OCI-LY7 (cell line): ENCODE data around the gene SYTL2. TPM values are rescaled to one million over a fixed set of nuclear protein-coding genes. Genes with fewer than 3 reads are reported as not detected.

Experiments used
- BruUV-seq: library from RNA; stranded (reverse); fragments of 400-500 nt; replicated peaks from 2 replicates; lab custom pipeline; 2021; lab: Mats Ljungman, UMichigan
- CTCF ChIA-PET: fragments of 300-600 bp; sonication (Branson Sonifier 250); formaldehyde crosslinking; loops from one replicate; lab custom pipeline; 2022; ENCODE audit warnings: antibody characterized with exemption; ENCODE audit not compliant: unreplicated experiment; lab: Charles Lee
- POLR2A ChIA-PET: fragments of 300-600 bp; sonication (Branson Sonifier 250); formaldehyde crosslinking; loops from one replicate; lab custom pipeline; 2022; ENCODE audit warnings: antibody characterized with exemption; lab: Charles Lee
- DNase-seq: peaks from one replicate; pipeline ENCODE4 v3.0.0-alpha.2; 2015; ENCODE audit warnings: low spot score
- H2AFZ ChIP-seq: fragments of 200-600 bp; sonication (generic), shearing (Covaris generic); 2 replicates; pipeline ENCODE4 v1.6.1; 2014; ENCODE audit warnings: mild to moderate bottlenecking, antibody characterized with exemption, low read length, moderate library complexity
- H3K27ac ChIP-seq: fragments of 200-600 bp; sonication (generic); 2 replicates; pipeline ENCODE4 v1.5.1; 2014; ENCODE audit warnings: mixed run types, low read depth, mild to moderate bottlenecking, moderate library complexity, low read length, inconsistent platforms; ENCODE audit not compliant: poor library complexity, severe bottlenecking
- H3K36me3 ChIP-seq: fragments of 200-600 bp; sonication (generic); 2 replicates; pipeline ENCODE4 v1.6.1; 2014; ENCODE audit warnings: mild to moderate bottlenecking, antibody characterized with exemption, low read length, moderate library complexity, mixed read lengths; ENCODE audit not compliant: insufficient read depth
- H3K4me1 ChIP-seq: fragments of 200-600 bp; sonication (generic); 2 replicates; pipeline ENCODE4 v1.5.1; 2014; ENCODE audit warnings: mild to moderate bottlenecking, low read length; ENCODE audit not compliant: insufficient read depth, poor library complexity, severe bottlenecking
- H3K4me2 ChIP-seq: fragments of 200-600 bp; sonication (generic); 2 replicates; pipeline ENCODE4 v1.6.1; 2014; ENCODE audit warnings: mild to moderate bottlenecking, low read length
- H3K4me3 ChIP-seq: fragments of 200-600 bp; sonication (generic); 2 replicates; pipeline ENCODE4 v1.5.1; 2014; ENCODE audit warnings: mild to moderate bottlenecking, low read depth, low read length; ENCODE audit not compliant: poor library complexity, severe bottlenecking
- H3K79me2 ChIP-seq: fragments of 200-600 bp; sonication (generic); 2 replicates; pipeline ENCODE4 v1.6.1; 2016; ENCODE audit warnings: low read depth, mild to moderate bottlenecking, low read length, moderate library complexity, mixed read lengths; ENCODE audit not compliant: insufficient read depth
- H3K9me2 ChIP-seq: fragments of 200-600 bp; sonication (generic); 2 replicates; pipeline ENCODE4 v1.6.1; 2016; ENCODE audit warnings: mild to moderate bottlenecking, low read length, mixed read lengths; ENCODE audit not compliant: insufficient read depth
- H3K9me3 ChIP-seq: fragments of 200-600 bp; sonication (generic); 2 replicates; pipeline ENCODE4 v1.6.1; 2014; ENCODE audit warnings: mild to moderate bottlenecking, mixed run types, low read length, mixed read lengths
- H4K20me1 ChIP-seq: fragments of 200-600 bp; sonication (generic); 2 replicates; pipeline ENCODE4 v1.6.1; 2014; ENCODE audit warnings: mild to moderate bottlenecking, antibody characterized with exemption, low read length, moderate library complexity, mixed read lengths; ENCODE audit not compliant: insufficient read depth
- EZH2phosphoT487 ChIP-seq: fragments of 200-600 bp; sonication (generic); IDR thresholded peaks from 2 replicates; pipeline ENCODE4 v1.6.1; 2018; ENCODE audit warnings: low read depth, borderline replicate concordance, mild to moderate bottlenecking, mixed run types, antibody characterized with exemption, low read length, moderate library complexity, mixed read lengths
- intact Hi-C: fragments of 100-400 bp; cut with micrococcal nuclease; formaldehyde crosslinking; loops from one replicate; pipeline ENCODE4 v1.10.0; 2022; ENCODE audit not compliant: unreplicated experiment
- total RNA-seq, 2 experiments: library from RNA; depleted of rRNA in 1 of 2; stranded (reverse); fragments of >200 nt in 1 of 2; shearing (Covaris generic) in 1 of 2; gene quantifications; 2 replicates each; pipeline ENCODE4 v1.2.3, GENCODE V29; 2014 to 2022
- TF ChIP-seq, protein P1 (sequence below): fragments of 200-600 bp; sonication (generic); conservative IDR thresholded peaks from 2 replicates; pipeline ENCODE4 v1.5.1; 2014; ENCODE audit warnings: mild to moderate bottlenecking, antibody characterized with exemption, low read length, moderate library complexity, mixed read lengths

SYTL2 gene
- total RNA-seq, 2 experiments from 2014 or later: 2.6 to 5.1 TPM

DNA sequence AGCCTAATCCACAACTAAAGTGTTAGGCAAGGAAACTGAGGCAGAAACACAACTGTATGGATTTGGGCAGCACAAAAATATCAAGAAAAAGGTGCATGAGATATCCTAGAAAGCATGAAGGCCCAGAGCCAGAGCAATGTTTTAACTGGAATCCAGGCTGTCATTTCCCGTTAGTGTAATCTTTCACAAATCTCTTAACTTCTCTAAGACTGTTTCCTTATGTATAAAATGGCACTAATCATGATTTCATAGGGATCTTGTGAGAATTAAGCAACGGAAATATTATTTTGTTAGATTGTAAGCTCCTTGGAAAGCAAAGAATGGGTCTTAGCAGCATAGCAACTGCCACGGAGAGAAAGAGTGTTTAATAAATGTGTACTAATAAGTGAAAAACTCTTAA lies 14.7 kb upstream of the SYTL2 start:
- H3K36me3 ChIP-seq: no peaks in the 10 kb centered on the region
- no peaks in the 10 kb centered on the region for H3K9me2 ChIP-seq
- no peak overlapping the region for H3K27ac ChIP-seq
- no peaks in the 10 kb centered on the region for H3K9me3 ChIP-seq
- no peak overlapping the region for H3K4me2 ChIP-seq
- H3K4me1 ChIP-seq: no peaks in the 10 kb centered on the region
- DNase-seq: no peak
- TF ChIP-seq, protein P1, sequence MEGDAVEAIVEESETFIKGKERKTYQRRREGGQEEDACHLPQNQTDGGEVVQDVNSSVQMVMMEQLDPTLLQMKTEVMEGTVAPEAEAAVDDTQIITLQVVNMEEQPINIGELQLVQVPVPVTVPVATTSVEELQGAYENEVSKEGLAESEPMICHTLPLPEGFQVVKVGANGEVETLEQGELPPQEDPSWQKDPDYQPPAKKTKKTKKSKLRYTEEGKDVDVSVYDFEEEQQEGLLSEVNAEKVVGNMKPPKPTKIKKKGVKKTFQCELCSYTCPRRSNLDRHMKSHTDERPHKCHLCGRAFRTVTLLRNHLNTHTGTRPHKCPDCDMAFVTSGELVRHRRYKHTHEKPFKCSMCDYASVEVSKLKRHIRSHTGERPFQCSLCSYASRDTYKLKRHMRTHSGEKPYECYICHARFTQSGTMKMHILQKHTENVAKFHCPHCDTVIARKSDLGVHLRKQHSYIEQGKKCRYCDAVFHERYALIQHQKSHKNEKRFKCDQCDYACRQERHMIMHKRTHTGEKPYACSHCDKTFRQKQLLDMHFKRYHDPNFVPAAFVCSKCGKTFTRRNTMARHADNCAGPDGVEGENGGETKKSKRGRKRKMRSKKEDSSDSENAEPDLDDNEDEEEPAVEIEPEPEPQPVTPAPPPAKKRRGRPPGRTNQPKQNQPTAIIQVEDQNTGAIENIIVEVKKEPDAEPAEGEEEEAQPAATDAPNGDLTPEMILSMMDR: no peak
- no peak for TF ChIP-seq EZH2phosphoT487
- BruUV-seq: no TSS peak
- intact Hi-C loops: loop anchor here (10.0 kb wide), 2 partner anchors 131 to 231 kb away; no protein-coding TSS in a partner anchor
- ChIA-PET CTCF (no interaction called here), POLR2A (no interaction called here)
- no peaks in the 10 kb centered on the region for H4K20me1 ChIP-seq
- H3K79me2 ChIP-seq: no peaks in the 10 kb centered on the region
- H2AFZ ChIP-seq: no peak overlapping the region
- no peak overlapping the region for H3K4me3 ChIP-seq

DNA sequence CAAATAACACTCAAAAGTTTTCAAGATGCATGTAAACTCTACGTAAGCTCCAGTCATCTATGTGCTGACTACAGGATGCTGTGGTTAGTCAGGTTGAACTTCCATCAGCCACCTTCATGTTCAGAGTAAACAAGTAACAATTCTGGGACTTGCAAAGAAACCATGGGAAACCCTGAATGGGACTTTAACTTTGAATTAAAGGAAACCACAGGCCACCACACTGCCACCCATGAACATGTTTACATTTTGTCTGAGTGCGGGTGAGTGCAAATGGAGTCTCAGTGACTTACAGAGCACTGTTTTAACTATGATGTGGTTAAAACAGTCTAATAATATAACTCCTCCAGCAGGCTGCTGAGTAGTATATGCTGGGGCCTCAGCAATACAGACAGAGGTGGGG lies 12.9 kb upstream of the SYTL2 start:
- no TSS peak for BruUV-seq
- Histone ChIP-seq H4K20me1 (no peaks in the 10 kb centered on the region), H3K27ac (no peak overlapping the region), H3K4me1 (no peaks in the 10 kb centered on the region), H3K9me3 (no peaks in the 10 kb centered on the region), H2AFZ (no peak overlapping the region), H3K4me3 (no peak overlapping the region), H3K9me2 (no peaks in the 10 kb centered on the region), H3K4me2 (no peak overlapping the region), H3K79me2 (no peaks in the 10 kb centered on the region), H3K36me3 (no peaks in the 10 kb centered on the region)
- POLR2A ChIA-PET: interaction anchor here (0.5 to 0.6 kb wide), 2 partner anchors 145 to 199 kb away, joined by 3 read pairs; no protein-coding TSS in a partner anchor
- intact Hi-C loops: loop anchor here (10.0 kb wide), 2 partner anchors 129 to 229 kb away; no protein-coding TSS in a partner anchor
- TF ChIP-seq EZH2phosphoT487: no peak
- TF ChIP-seq, protein P1: no peak
- no peak for DNase-seq
- CTCF ChIA-PET: no interaction called here

DNA sequence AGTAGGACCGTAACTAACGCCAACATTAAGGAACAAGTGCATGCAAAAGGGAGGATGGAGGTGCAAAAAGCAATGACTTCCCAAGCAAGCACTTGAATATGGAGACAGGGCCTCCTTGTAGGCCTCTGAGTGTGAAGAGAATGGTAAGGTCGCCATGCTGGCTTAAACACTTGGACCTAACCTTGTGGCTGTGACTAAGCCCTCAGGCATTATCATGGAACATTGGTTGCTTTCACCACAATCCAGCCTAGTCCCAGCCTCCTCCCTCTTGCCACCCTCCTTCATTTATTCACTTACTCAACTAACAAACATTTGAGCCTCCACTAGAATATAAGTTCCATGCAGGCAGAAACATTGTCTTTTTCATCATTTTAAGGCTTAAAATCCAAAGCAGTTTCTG lies 11.9 kb upstream of the SYTL2 start:
- no peak overlapping the region for H3K27ac ChIP-seq
- no peaks in the 10 kb centered on the region for H3K9me3 ChIP-seq
- H3K79me2 ChIP-seq: no peaks in the 10 kb centered on the region
- no peaks in the 10 kb centered on the region for H4K20me1 ChIP-seq
- ChIA-PET CTCF (no interaction called here), POLR2A (no interaction called here)
- no peak overlapping the region for H3K4me2 ChIP-seq
- intact Hi-C loops: loop anchor here (10.0 kb wide), 2 partner anchors 128 to 228 kb away; no protein-coding TSS in a partner anchor
- H2AFZ ChIP-seq: no peak overlapping the region
- no peak overlapping the region for H3K4me3 ChIP-seq
- H3K36me3 ChIP-seq: no peaks in the 10 kb centered on the region
- no TSS peak for BruUV-seq
- H3K4me1 ChIP-seq: no peaks in the 10 kb centered on the region
- no peak for TF ChIP-seq EZH2phosphoT487
- TF ChIP-seq, protein P1: no peak
- no peaks in the 10 kb centered on the region for H3K9me2 ChIP-seq
- DNase-seq: no peak
